Activated T-helper 1 cell treated with Interleukin-2 at 50 U/mL for 16 hours (primary cell): ENCODE measurements around the gene HAO2.

Source experiments
- DNase-seq: peaks from one replicate; pipeline ENCODE4 v3.0.0-alpha.2; 2020; ENCODE audit warnings: low read depth

Gene HAO2

GRCh38 chr1:119440721-119441307 is 72.2 kb downstream of the HAO2 start:
- DNase-seq, result no peak

- DNase-seq, result no peak
Measured at GRCh38 chr1:119442756-119443155, 74.2 kb downstream of the HAO2 start.
